AG09309 (cell line): ENCODE data around the gene NDUFS6.

Source experiments
- DNase-seq: peaks from one replicate; pipeline ENCODE4 v3.0.0-alpha.2; 2010; ENCODE audit warnings: low read depth
- H3K4me3 ChIP-seq: 2 replicates; pipeline ENCODE4 v1.5.1; 2011; ENCODE audit warnings: mild to moderate bottlenecking, low read depth, low read length, moderate library complexity; ENCODE audit not compliant: control insufficient read depth
- TF ChIP-seq, protein P1 (sequence below): IDR thresholded peaks from 2 replicates; pipeline ENCODE4 v1.5.1; 2011; ENCODE audit warnings: mild to moderate bottlenecking, low read depth, low read length, inconsistent platforms; ENCODE audit not compliant: insufficient read depth, control insufficient read depth; ENCODE audit errors: missing control alignments

The NDUFS6 gene

DNA sequence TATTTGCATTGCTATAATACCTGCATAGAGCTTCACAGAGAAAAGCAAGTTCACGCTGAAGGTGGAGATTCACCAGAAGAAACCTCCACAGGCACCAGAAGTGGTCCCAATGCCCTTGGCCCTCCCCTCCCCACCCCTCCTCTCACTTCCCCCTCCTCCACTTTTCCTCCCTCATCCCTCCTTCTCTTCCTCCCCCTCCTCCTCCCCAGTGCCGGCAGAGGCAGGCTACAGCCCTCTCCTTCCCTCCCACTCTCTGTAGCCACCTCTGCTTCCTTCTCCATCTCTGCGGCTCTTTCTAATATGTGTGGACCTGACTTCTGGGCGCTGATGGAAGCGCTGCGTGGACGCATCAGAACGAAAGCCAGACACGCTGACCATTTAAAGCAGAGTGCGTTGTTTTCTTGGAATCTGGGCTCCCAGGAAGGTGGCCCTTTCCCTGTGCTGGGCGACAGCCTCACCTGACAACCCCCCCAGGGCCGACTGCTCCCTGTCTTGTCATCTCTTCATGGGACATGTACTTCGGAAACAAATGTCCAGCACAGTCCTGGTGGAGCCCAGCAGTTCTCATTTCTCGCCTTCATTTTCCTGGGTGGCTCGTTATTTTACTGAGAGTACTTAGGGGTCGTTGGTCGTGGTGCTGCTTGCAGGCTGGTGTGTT is 29.5 kb downstream of the NDUFS6 start:
- TF ChIP-seq, protein P1, sequence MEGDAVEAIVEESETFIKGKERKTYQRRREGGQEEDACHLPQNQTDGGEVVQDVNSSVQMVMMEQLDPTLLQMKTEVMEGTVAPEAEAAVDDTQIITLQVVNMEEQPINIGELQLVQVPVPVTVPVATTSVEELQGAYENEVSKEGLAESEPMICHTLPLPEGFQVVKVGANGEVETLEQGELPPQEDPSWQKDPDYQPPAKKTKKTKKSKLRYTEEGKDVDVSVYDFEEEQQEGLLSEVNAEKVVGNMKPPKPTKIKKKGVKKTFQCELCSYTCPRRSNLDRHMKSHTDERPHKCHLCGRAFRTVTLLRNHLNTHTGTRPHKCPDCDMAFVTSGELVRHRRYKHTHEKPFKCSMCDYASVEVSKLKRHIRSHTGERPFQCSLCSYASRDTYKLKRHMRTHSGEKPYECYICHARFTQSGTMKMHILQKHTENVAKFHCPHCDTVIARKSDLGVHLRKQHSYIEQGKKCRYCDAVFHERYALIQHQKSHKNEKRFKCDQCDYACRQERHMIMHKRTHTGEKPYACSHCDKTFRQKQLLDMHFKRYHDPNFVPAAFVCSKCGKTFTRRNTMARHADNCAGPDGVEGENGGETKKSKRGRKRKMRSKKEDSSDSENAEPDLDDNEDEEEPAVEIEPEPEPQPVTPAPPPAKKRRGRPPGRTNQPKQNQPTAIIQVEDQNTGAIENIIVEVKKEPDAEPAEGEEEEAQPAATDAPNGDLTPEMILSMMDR, result no peak
- no peak for DNase-seq
- H3K4me3 ChIP-seq, result no peak overlapping the region

DNA sequence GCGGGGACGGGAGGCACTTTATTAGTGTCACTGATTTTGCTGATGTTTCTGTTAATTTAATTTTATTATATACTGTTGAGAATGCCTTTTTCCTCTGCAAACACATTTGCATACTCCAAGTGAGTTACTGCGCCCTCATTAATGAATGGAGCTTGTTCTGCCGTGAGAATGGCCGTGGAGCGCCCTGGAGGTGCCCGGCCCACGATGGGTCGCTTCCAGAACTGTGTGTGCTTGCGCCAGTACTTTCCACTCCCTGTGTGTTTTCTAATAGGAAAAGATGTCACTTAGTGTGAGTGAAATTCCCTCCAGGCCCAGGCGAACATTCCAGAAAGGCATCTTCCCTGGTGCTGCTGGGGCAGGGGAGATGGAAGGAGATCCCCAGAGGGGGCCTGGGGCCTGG is 30.1 kb downstream of the NDUFS6 start:
- no peak for DNase-seq
- TF ChIP-seq, protein P1, result no peak
- H3K4me3 ChIP-seq, result no peak overlapping the region

DNA sequence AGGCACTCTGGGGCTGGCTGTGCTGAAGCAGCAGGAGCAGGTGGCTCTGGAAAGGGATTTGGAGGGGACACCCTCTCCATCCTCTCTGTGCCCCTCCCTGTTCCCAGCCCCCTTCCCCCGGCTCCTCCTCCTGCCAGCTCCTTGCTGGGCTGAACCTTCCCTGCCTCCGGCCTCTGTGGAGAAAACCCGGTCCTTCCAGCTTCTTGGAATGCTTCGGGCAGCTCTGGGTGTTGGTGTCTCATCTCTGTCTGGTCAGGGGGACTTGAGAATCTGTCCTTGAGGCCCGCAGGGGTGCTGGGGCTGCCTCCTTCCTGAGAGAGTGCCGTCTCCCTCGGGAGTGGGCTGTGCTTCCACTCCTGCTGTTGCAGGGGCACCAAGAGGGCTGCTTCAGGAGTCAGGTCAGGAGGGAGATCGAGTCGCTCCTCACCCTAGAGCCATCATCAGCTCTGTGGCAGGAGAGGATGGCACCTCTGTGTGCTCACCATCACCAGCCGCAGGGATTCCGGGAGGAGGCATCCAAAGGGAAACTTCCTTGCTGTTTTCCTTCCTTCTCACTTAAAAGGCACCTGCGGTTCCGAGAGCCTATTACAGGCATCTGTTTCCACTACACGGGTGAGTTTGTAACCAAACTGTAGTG is 30.6 kb downstream of the NDUFS6 start:
- TF ChIP-seq, protein P1, result no peak
- H3K4me3 ChIP-seq, result no peak overlapping the region
- no peak for DNase-seq

DNA sequence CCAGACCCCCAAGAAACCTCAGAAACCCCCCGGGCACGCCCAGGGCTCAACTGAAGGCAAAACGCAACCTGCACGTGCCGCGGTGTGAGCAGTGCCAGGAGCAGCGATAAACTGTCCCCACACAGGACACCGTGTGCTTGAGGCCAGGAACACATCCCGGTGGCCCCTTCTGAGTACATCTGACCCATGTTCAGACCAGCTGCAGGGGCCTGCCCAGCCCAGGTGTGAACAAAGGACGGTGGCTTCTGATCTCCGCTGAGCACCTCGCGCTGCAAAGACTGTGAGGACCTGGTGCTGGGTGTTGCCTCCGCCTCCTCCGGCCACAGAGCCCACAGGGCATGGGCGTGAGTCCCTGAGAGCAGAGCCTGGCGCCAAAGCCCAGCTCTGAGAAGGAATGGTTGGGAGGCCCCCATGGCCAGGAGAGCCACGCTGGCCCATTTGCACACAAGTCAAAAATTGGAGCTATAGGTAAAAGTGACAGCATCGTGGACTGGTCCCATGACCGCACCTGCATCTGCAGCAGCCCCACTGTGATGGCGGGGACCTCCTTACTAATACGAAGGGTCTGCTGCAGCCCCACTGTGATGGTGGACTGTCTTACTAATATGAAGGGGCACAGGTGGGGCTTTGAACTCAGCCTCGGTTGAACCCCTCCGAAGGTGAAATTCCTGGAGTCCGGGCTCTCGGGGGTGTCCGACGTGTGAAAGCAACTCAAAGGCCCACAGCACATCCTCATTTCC is 31.5 kb downstream of the NDUFS6 start:
- TF ChIP-seq, protein P1, result no peak
- H3K4me3 ChIP-seq, result no peak overlapping the region
- DNase-seq, result no peak

DNA sequence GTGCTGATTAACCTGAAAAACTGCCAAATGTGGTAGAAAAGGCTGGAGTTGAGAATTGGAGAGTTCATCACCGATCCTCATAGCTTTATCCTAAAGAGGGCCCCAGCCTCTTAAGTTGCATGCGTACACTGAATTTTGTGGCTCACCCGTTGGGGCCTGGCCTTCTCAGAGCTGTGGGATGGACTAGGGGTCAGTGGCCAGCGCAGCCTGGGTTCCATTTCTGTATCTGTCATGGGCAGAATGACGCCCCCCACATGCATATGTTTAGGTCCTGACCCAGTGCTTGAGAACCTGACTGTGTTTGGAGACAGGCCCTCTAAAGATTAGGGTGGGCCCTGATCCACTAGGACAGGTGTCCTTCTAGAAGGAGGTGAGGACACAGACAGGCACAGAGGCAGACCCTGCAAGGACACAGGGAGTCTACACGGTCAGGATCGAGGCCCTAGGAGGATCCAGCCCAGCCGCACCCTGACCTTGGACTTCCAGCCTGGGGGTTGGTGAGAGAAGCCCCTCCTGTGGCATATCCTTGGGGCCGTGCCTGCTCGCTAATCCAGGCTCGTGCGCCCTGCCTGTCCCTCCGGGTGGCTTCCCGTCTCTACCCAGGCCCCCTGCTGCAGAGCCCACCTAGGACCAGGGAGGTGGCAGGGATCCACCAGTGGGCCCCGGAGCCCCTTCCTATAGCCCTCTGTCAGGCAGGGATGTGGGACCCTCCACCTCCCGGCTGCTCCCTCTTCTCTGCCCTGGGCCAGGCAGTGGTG is 32.2 kb downstream of the NDUFS6 start:
- TF ChIP-seq, protein P1, result no peak
- DNase-seq, result no peak
- no peak overlapping the region for H3K4me3 ChIP-seq

DNA sequence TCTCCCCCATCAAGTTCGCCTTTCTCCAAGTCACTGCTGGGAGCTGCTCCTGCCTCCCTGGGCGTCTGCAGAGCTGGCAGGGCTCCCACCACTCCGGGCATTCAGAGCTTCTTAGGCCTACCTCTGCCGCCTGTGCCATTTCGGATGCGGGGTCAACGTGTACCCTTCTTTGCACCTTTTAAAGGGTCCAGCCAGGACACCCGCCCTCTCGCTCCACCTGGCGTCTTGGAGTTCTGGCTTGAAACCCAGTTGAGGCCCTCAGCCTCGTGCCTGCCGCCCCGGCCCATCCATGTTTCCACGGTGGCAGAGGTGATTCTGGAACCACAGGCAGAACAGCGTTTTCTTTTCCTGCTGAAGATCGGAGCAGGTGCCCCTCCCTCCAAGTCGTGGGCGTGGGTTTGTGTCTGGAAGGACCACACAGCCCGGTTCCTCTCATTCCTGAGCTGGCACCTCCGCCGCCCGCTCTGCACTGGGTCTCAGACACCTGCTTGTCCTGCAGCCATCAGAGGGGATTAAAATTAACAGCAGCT is 32.9 kb downstream of the NDUFS6 start:
- TF ChIP-seq, protein P1, result no peak
- DNase-seq, result no peak

More for the DNA sequence above, 32.9 kb downstream of the NDUFS6 start:
- H3K4me3 ChIP-seq, result no peak overlapping the region
